Uterus (tissue), 2 donors: ENCODE results near the gene ZNF765.

Source experiments
- CTCF ChIP-seq, 4 experiments: fragments of 200-600 bp in 2 of 4; fragments of 450-650 bp in 2 of 4; sonication (generic) in 2 of 4; IDR thresholded peaks; one replicate each; pipeline ENCODE4 v1.5.1; 2016 to 2019; ENCODE audit warnings: antibody characterized with exemption in 4 of 4, mild to moderate bottlenecking in 2 of 4, moderate library complexity in 1 of 4
- POLR2A ChIP-seq, 2 donors: fragments of 450-650 bp; IDR thresholded peaks; one replicate each; pipeline ENCODE4 v1.6.1; 2016; ENCODE audit warnings: antibody characterized with exemption in 2 of 2, mild to moderate bottlenecking in 1 of 2, moderate library complexity in 1 of 2

- no peak for TF ChIP-seq CTCF (IDR thresholded peaks at IDR 0.05)
- TF ChIP-seq POLR2A (IDR thresholded peaks at IDR 0.05): no peak
These were observed 6.0 kb upstream of the ZNF765 start for GRCh38 chr19:53388904-53389303.
